H1 (cell line): ENCODE results near the gene PTCRA. TPM values are rescaled to one million over a fixed set of nuclear protein-coding genes. Genes with fewer than 3 reads are reported as not detected.

ENCODE experiments used
- CTCF ChIA-PET: fragments of 300-600 bp; sonication (Branson Sonifier 250); formaldehyde crosslinking; loops from one replicate; lab custom pipeline; 2021; ENCODE audit not compliant: partially characterized antibody; lab: Charles Lee
- POLR2A ChIA-PET: fragments of 300-600 bp; sonication (Branson Sonifier 250); formaldehyde crosslinking; loops from one replicate; lab custom pipeline; 2021; ENCODE audit warnings: inconsistent platforms; ENCODE audit not compliant: partially characterized antibody; lab: Charles Lee
- DNase-seq, 2 experiments: peaks; one replicate each; pipeline versions ENCODE4 v3.0.0 to v3.0.0-alpha.2; 2010 to 2022; ENCODE audit warnings: low spot score in 2 of 2, low read depth in 1 of 2, mixed read lengths in 1 of 2
- FAIRE-seq: peaks from 2 replicates; lab custom pipeline; 2011; peaks lifted over from hg19 to GRCh38; lab: Jason Lieb, UNC
- H2AFZ ChIP-seq: 2 replicates; pipeline ENCODE4 v1.8.1; 2012; ENCODE audit warnings: low read length, inconsistent platforms
- H2AK5ac ChIP-seq: 2 replicates; pipeline ENCODE4 v1.6.1; 2013; ENCODE audit warnings: low read depth, low read length
- H2BK120ac ChIP-seq: replicated peaks from 2 replicates; pipeline ENCODE3; 2013; ENCODE audit warnings: low read depth, low read length, inconsistent platforms
- H2BK12ac ChIP-seq: 2 replicates; pipeline ENCODE4 v1.6.1; 2013; ENCODE audit warnings: low read depth, low read length
- H2BK15ac ChIP-seq: 2 replicates; pipeline ENCODE4 v1.6.1; 2013; ENCODE audit warnings: low read length
- H2BK20ac ChIP-seq: 2 replicates; pipeline ENCODE4 v1.6.1; 2013; ENCODE audit warnings: low read length
- H2BK5ac ChIP-seq: 2 replicates; pipeline ENCODE4 v1.6.1; 2013; ENCODE audit warnings: low read depth, low read length
- H3K14ac ChIP-seq: 2 replicates; pipeline ENCODE4 v1.6.1; 2013; ENCODE audit warnings: inconsistent platforms; ENCODE audit not compliant: insufficient read length
- H3K18ac ChIP-seq: 2 replicates; pipeline ENCODE4 v1.6.1; 2013; ENCODE audit warnings: low read length; ENCODE audit errors: extremely low read depth
- H3K23ac ChIP-seq: 2 replicates; pipeline ENCODE4 v1.6.1; 2013; ENCODE audit warnings: inconsistent platforms; ENCODE audit not compliant: insufficient read length
- H3K23me2 ChIP-seq: 2 replicates; pipeline ENCODE4 v1.6.1; 2013; ENCODE audit warnings: low read depth, low read length
- H3K27ac ChIP-seq: 2 replicates; pipeline ENCODE4 v1.6.1; 2011; ENCODE audit warnings: low read depth, low read length, inconsistent platforms
- H3K27me3 ChIP-seq, 4 experiments: replicated peaks in 1 of 4; 1 replicate in 1 of 4; 2 replicates in 3 of 4; pipeline versions ENCODE4 v1.6.1 to v1.8.1; 2011 to 2013; ENCODE audit warnings: low read length in 3 of 4, mild to moderate bottlenecking in 3 of 4, inconsistent platforms in 2 of 4, mixed read lengths in 2 of 4, moderate library complexity in 1 of 4; ENCODE audit not compliant: control insufficient read depth in 3 of 4, insufficient read depth in 3 of 4; ENCODE audit errors: extremely low read depth in 1 of 4
- H3K36me3 ChIP-seq, 4 experiments: 2 replicates each; pipeline versions ENCODE4 v1.6.1 to v1.8.1; 2011 to 2013; ENCODE audit warnings: mild to moderate bottlenecking in 4 of 4, low read length in 3 of 4, moderate library complexity in 2 of 4, control low read depth in 1 of 4, inconsistent platforms in 1 of 4; ENCODE audit not compliant: insufficient read depth in 4 of 4, control insufficient read depth in 2 of 4
- H3K4ac ChIP-seq: replicated peaks from 2 replicates; pipeline ENCODE3; 2013; ENCODE audit warnings: low read length, low read depth, mixed read lengths, inconsistent platforms; ENCODE audit not compliant: insufficient read length
- H3K4me1 ChIP-seq, 4 experiments: replicated peaks in 1 of 4; 1 replicate in 1 of 4; 2 replicates in 3 of 4; pipeline versions ENCODE4 v1.6.1 to v1.8.1; 2011 to 2013; ENCODE audit warnings: low read length in 3 of 4, inconsistent platforms in 2 of 4, mixed read lengths in 1 of 4; ENCODE audit not compliant: insufficient read depth in 4 of 4, control insufficient read depth in 3 of 4
- H3K4me2 ChIP-seq, 2 experiments: 2 replicates each; pipeline versions ENCODE4 v1.6.1 to v1.8.1; 2011 to 2013; ENCODE audit warnings: low read depth in 2 of 2, low read length in 2 of 2, control low read depth in 1 of 2, inconsistent platforms in 1 of 2, mild to moderate bottlenecking in 1 of 2; ENCODE audit not compliant: insufficient read depth in 1 of 2
- H3K4me3 ChIP-seq, 4 experiments: fragments of 200-600, 300-600 bp in 1 of 4; sonication (generic), shearing (Covaris generic), sonication (Bioruptor Twin) in 1 of 4; 2 replicates each; pipeline versions ENCODE4 v1.5.1 to v1.8.1; 2011 to 2016; ENCODE audit warnings: low read length in 4 of 4, low read depth in 3 of 4, control low read depth in 2 of 4, inconsistent platforms in 2 of 4, mild to moderate bottlenecking in 2 of 4, mixed read lengths in 1 of 4, moderate library complexity in 1 of 4; ENCODE audit not compliant: insufficient read depth in 2 of 4; ENCODE audit errors: extremely low read depth in 1 of 4
- H3K56ac ChIP-seq: replicated peaks from 2 replicates; pipeline ENCODE3; 2013; ENCODE audit warnings: low read depth, mild to moderate bottlenecking, mixed read lengths, low read length, inconsistent platforms; ENCODE audit not compliant: insufficient read length
- H3K79me1 ChIP-seq: 2 replicates; pipeline ENCODE4 v1.6.1; 2013; ENCODE audit warnings: low read depth, low read length, control low read depth
- H3K79me2 ChIP-seq, 2 experiments: 2 replicates each; pipeline versions ENCODE4 v1.6.1 to v1.8.1; 2012 to 2013; ENCODE audit warnings: low read length in 2 of 2, mild to moderate bottlenecking in 2 of 2, inconsistent platforms in 1 of 2; ENCODE audit not compliant: insufficient read depth in 2 of 2, control insufficient read depth in 1 of 2
- H3K9ac ChIP-seq, 4 experiments: replicated peaks in 1 of 4; 1 replicate in 1 of 4; 2 replicates in 3 of 4; pipeline versions ENCODE4 v1.6.1 to v1.8.1; 2011 to 2013; ENCODE audit warnings: low read depth in 3 of 4, low read length in 3 of 4, control low read depth in 2 of 4, mild to moderate bottlenecking in 2 of 4, moderate library complexity in 2 of 4, inconsistent platforms in 1 of 4; ENCODE audit errors: extremely low read depth in 1 of 4
- H3K9me3 ChIP-seq, 2 experiments: 2 replicates each; pipeline versions ENCODE4 v1.6.1 to v1.8.1; 2012 to 2013; ENCODE audit warnings: mild to moderate bottlenecking in 2 of 2, moderate library complexity in 2 of 2, control low read depth in 1 of 2, inconsistent platforms in 1 of 2, low read depth in 1 of 2, low read length in 1 of 2, mixed read lengths in 1 of 2; ENCODE audit not compliant: insufficient read depth in 2 of 2
- H4K20me1 ChIP-seq, 2 experiments: replicated peaks in 1 of 2; 2 replicates each; pipeline versions ENCODE3 to v1.8.1; 2011 to 2013; ENCODE audit warnings: inconsistent platforms in 2 of 2, low read length in 2 of 2, mild to moderate bottlenecking in 1 of 2; ENCODE audit not compliant: insufficient read depth in 2 of 2, control insufficient read depth in 1 of 2
- H4K5ac ChIP-seq: 2 replicates; pipeline ENCODE4 v1.6.1; 2013; ENCODE audit warnings: low read length, low read depth, mixed read lengths, inconsistent platforms; ENCODE audit not compliant: insufficient read length
- H4K8ac ChIP-seq: 2 replicates; pipeline ENCODE4 v1.8.0; 2013; ENCODE audit warnings: mild to moderate bottlenecking, moderate library complexity, low read length, inconsistent platforms; ENCODE audit not compliant: insufficient read depth; ENCODE audit errors: extremely low read depth
- H4K91ac ChIP-seq: replicated peaks from 2 replicates; pipeline ENCODE3; 2013; ENCODE audit warnings: low read length, mixed read lengths, inconsistent platforms; ENCODE audit not compliant: insufficient read length
- BCL11A ChIP-seq, 2 experiments: IDR thresholded peaks; one replicate each; pipeline ENCODE4 v1.6.1; 2011; ENCODE audit warnings: low read depth in 2 of 2, low read length in 2 of 2, mild to moderate bottlenecking in 2 of 2
- GABPA ChIP-seq: IDR thresholded peaks from 2 replicates; pipeline ENCODE4 v1.6.1; 2011; ENCODE audit warnings: mild to moderate bottlenecking, low read length, moderate library complexity, borderline replicate concordance; ENCODE audit not compliant: insufficient read depth
- JUN ChIP-seq: IDR thresholded peaks from 2 replicates; pipeline ENCODE4 v1.6.1; 2011; ENCODE audit warnings: low read depth, mild to moderate bottlenecking, improper control_type of control experiment, low read length
- SP2 ChIP-seq: IDR thresholded peaks from 2 replicates; pipeline ENCODE4 v1.6.1; 2012; ENCODE audit warnings: mild to moderate bottlenecking, low read length, inconsistent platforms
- TCF12 ChIP-seq: IDR thresholded peaks from 2 replicates; pipeline ENCODE4 v1.6.1; 2011; ENCODE audit warnings: low read depth, mild to moderate bottlenecking, low read length
- YY1 ChIP-seq: IDR thresholded peaks from 2 replicates; pipeline ENCODE4 v1.6.1; 2011; ENCODE audit warnings: low read depth, mild to moderate bottlenecking, low read length
- WGBS, 2 experiments: shearing (Covaris generic) in 1 of 2; methylation state at CpG; one replicate each; pipeline versions ENCODE4 v1.1.6 to v1.1.7; 2013 to 2015; ENCODE audit warnings: low lambda C conversion rate in 2 of 2, mixed read lengths in 2 of 2, inconsistent platforms in 1 of 2, low coverage in 1 of 2, missing lambda C conversion rate in 1 of 2; ENCODE audit not compliant: insufficient replicate concordance in 2 of 2, insufficient coverage in 1 of 2, insufficient read length in 1 of 2; ENCODE audit errors: extremely low coverage in 1 of 2, missing lambda C conversion rate in 1 of 2; 5-methylcytosine and 5-hydroxymethylcytosine counted together
- polyA plus RNA-seq, 7 experiments: library from polyadenylated mRNA; depleted of rRNA in 3 of 7; stranded (reverse) in 5 of 7; unstranded in 2 of 7; fragments of >200 nt in 5 of 7; fragments of 200-250 nt in 2 of 7; gene quantifications; 1 replicate in 5 of 7; 2 replicates in 1 of 7; 4 replicates in 1 of 7; pipeline versions ENCODE4 v1.2.1 to v1.2.3, GENCODE V29; 2011 to 2013; ENCODE audit warnings: missing spikeins in 2 of 7, mixed read lengths in 2 of 7
- total RNA-seq: library from RNA; stranded (reverse); fragmentation: NEBNext Ultra II Directional; extraction: Animal tissue kit (Norgen Biotek cat#: 25700); gene quantifications from 2 replicates; pipeline ENCODE4 v1.2.1, GENCODE V29; 2021
- TF ChIP-seq, protein P1 (sequence below): IDR thresholded peaks from 2 replicates; pipeline ENCODE4 v1.6.1; 2012; ENCODE audit warnings: inconsistent platforms
- TF ChIP-seq, protein P2 (sequence below), 3 experiments: IDR thresholded peaks; 1 replicate in 2 of 3; 2 replicates in 1 of 3; pipeline versions ENCODE4 v1.5.1 to v1.6.1; 2011; ENCODE audit warnings: low read length in 3 of 3, mild to moderate bottlenecking in 3 of 3, inconsistent platforms in 2 of 3, low read depth in 1 of 3, moderate library complexity in 1 of 3; ENCODE audit not compliant: insufficient read depth in 1 of 3; ENCODE audit errors: control extremely low read depth in 1 of 3

PTCRA gene
- total and polyA plus RNA-seq, 2 of the 8 experiments (the other 6 are each of a cell fraction or from before 2014, with no cell fraction given), result not detected

DNA sequence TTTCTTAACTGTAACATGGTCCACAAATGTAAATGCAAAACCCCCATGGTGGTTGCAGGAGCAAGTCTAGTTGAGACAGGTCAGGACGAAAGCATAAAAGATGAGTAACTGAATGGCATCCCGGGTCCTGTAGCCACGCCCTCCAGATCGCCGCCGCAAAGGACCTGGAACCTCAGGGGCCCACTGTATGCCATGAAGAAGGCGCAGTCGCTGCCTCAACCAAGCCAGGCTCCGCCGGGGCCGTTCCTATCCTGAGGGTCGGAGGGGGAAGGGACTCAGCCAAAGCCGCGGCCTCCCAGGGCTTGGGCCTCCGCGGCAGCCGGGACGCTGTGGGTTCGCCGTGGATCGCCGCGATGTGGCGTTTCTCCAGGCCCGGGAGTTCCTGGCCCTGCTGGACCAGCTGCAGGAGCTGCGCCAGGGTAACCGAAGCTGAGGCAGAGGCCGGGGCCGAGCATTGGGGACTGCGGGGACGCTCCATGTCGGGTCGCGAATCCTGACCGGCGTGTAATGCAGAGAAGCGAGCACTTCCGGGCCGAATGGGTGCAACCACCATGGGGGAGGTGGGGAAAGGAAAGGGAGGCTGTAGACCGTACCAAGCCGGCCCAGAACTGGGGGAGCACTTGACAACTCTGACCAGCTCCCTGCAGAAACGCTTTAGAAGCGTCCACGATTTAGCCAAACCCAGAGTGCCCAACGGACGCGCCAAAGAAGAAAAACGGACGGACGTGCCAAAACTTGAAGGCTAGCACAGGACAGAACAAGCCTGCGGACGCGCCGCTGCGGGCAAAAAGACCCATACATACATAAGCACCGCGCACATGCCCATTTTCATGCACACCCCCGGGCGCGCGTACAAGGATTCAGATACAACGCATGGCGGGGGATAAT, 25.3 kb upstream of the PTCRA start:
- H2BK12ac ChIP-seq, result 0 out of 2 replicates have a peak overlapping the region, but pooled peaks have one; percentile 29
- H3K27me3 ChIP-seq, result no peaks in the 10 kb centered on the region
- H3K23ac ChIP-seq, result no peak overlapping the region
- peak overlapping the region; percentile 97 for H2BK5ac ChIP-seq
- H3K56ac ChIP-seq, result peak overlapping the region; percentile 89
- ChIA-PET POLR2A (interaction anchor here (0.7 to 7.0 kb wide), 27 partner anchors 9 to 449 kb away, joined by 3 to 130 read pairs (median 4); partner anchors contain the start of genes BICRAL, CNPY3, RPL7L1 and TBCC), CTCF (interaction anchor here (0.6 to 1.0 kb wide), 5 partner anchors 8 to 787 kb away, joined by 3 read pairs; no protein-coding TSS in a partner anchor)
- H3K9me3 ChIP-seq, result no peaks in the 10 kb centered on the region
- H4K5ac ChIP-seq, result peak overlapping the region; percentile 99
- H3K9ac ChIP-seq, result peak overlapping the region; percentile 83 to 96 (median 93)
- H4K20me1 ChIP-seq, result peaks cover 0 to 1% of the 10 kb centered on the region in 2 experiments
- H3K23me2 ChIP-seq, result peaks cover 4% of the 10 kb centered on the region; the same call in 1 of the 2 replicates
- no peak overlapping the region for H2BK120ac ChIP-seq
- WGBS, 2 experiments, result 4% methylated on average over 58 of the region's 63 CpGs; no CpG with 5 or more reads in 1 of the 2 experiments
- H2BK20ac ChIP-seq, result no peak overlapping the region
- DNase-seq (peak; percentile 91), FAIRE-seq (no peak)
- H3K4me3 ChIP-seq, result peak overlapping the region; percentile 76 to 94 (median 84)
- H2AK5ac ChIP-seq, result no peak overlapping the region
- peak overlapping the region; percentile 81 for H3K4ac ChIP-seq
- H3K79me2 ChIP-seq, result 0 out of 4 replicates have a peak, but pooled peaks cover 0 to 3% of the 10 kb centered on the region in 2 experiments
- no peak overlapping the region for H2BK15ac ChIP-seq
- no peaks in the 10 kb centered on the region for H3K79me1 ChIP-seq
- H4K8ac ChIP-seq, result peak overlapping the region; percentile 94
- H2AFZ ChIP-seq, result peak overlapping the region; percentile 87
- H3K36me3 ChIP-seq, result peaks cover 4 to 18% (median 10%) of the 10 kb centered on the region in 4 experiments
- peaks cover 0 to 5% (median 4%) of the 10 kb centered on the region in 4 experiments; a peak in 5 of 7 replicates for H3K4me1 ChIP-seq
- peak overlapping the region; percentile 94 for H3K27ac ChIP-seq
- H3K4me2 ChIP-seq, result peak overlapping the region; percentile 74 to 97
- no peak overlapping the region for H3K14ac ChIP-seq
- peak overlapping the region; percentile 96 for H3K18ac ChIP-seq
- peak overlapping the region; percentile 72 for H4K91ac ChIP-seq
- TF ChIP-seq JUN (no peak), YY1 (peak; percentile 5; the same call in 1 of the 2 replicates), SP2 (no peak), BCL11A (IDR thresholded peaks at IDR 0.05; ENCODE audit: low read depth in 2 of 2, low read length in 2 of 2) (no peak), GABPA (0 out of 2 replicates have a peak, but pooled peaks have one; percentile 60), TCF12 (no peak)
- TF ChIP-seq, protein P1, sequence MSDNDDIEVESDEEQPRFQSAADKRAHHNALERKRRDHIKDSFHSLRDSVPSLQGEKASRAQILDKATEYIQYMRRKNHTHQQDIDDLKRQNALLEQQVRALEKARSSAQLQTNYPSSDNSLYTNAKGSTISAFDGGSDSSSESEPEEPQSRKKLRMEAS, result peak; percentile 44; the same call in 1 of the 2 replicates
- TF ChIP-seq, protein P2, sequence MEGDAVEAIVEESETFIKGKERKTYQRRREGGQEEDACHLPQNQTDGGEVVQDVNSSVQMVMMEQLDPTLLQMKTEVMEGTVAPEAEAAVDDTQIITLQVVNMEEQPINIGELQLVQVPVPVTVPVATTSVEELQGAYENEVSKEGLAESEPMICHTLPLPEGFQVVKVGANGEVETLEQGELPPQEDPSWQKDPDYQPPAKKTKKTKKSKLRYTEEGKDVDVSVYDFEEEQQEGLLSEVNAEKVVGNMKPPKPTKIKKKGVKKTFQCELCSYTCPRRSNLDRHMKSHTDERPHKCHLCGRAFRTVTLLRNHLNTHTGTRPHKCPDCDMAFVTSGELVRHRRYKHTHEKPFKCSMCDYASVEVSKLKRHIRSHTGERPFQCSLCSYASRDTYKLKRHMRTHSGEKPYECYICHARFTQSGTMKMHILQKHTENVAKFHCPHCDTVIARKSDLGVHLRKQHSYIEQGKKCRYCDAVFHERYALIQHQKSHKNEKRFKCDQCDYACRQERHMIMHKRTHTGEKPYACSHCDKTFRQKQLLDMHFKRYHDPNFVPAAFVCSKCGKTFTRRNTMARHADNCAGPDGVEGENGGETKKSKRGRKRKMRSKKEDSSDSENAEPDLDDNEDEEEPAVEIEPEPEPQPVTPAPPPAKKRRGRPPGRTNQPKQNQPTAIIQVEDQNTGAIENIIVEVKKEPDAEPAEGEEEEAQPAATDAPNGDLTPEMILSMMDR (IDR thresholded peaks at IDR 0.05; ENCODE audit: control extremely low read depth in 1 of 3, insufficient read depth in 1 of 3, low read depth in 1 of 3, low read length in 3 of 3), result no peak
